Measurements from ENCODE around the gene ITGA3.
A peak's percentile ranks its signal among the peaks of the same experiment; 100 is the strongest.

Gene ITGA3

DNA sequence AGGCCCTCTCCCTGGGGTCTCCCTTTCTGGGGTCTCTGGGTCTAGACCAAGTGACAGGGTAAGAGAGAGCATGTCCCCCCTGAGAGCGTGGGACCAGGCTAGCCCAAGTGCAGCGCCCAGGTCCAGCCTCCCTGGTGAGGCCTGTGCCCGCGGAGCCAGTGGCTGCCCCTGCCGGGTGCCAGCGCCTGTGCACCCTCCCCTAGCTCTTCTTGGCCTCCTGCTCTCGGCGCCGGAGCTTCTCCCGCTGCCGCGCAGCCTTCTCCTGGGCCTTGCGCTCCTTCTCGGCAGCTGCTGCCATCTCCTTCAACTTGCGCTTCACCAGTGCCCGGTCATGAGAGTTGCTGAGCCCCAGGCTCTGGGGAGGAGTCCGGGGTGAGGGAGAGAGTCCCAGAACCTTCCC, 56.8 kb downstream of the ITGA3 start:
- DNase-seq, result no peak

DNA sequence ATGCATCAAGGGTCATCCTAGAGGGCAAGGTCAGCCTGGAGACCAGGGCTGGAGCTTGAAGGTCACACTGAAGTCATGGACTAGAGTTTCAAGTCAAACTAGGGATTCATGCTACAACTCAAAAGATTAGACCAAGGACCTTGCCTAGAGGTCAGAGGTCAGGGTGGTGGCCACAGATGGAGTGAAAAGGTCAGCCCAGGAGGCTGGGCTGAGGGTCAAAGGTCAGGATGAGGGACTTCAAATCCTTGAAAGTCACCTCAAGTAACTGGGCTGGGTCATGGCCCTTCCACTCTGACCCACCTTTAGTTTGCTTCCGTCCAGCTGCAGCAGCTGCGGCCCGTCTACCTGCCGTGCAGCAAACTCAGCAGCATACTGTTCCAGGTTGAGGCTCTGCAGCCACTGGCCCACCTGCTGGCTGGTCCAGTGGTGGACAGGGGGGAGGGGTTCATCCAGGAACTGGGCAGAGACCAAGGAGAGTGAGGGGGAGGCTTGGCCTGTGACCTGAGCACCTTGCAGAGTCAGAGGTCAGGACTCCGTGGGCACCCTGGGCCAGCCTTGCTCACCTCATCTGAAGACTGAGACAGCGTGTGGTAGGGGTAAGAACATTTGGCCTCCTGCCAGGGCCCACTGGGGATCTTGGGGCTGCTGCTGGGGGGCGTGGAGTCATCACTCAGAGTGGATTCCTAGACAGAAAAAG, 57.9 kb downstream of the ITGA3 start:
- no peak for DNase-seq

DNA sequence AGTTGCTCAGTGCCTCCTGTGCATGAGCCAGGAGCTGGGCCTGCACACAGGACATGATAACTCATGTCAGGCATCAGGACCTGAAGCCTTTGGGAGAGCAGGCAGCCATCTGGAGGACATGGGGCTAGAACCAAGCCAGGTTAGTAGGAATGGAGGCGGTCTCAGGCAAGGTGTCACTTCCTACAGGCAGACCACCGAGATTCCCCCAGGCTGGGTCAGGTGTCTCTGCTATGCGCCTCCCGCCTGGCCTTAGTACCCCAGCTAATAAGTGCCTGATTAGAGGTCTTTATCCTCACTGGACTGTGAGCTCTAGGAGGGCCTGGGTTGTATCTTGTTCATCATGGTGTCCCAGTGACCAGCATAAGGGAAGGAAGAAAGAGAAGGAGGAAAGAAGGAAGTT, 58.5 kb downstream of the ITGA3 start:
- DNase-seq, result no peak

DNA sequence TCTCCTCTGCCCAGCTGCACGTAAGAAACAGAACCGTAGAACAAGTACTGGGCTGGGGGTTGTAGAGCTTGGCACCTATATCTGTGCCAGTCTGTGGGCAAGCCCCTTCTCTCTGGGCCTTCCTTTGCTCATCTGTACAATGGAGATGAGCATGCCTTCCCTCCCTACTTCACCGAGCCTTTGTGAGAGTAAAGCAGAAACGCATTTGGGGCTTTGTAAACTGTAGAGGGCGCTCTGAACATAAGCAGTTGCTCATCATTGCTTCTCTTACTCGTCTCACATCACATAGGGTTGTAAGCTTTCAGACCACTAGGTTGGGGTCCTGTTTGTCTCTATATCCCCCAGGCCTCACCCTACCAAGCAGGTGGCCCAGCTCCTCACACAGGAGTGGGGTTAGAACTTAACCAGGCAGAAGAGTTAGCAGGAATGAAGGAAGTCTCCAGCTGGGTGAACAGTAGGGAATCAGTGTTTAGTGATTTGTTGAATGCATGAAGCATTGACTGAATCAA, 59.0 kb downstream of the ITGA3 start:
- DNase-seq, result peak; percentile 13

DNA sequence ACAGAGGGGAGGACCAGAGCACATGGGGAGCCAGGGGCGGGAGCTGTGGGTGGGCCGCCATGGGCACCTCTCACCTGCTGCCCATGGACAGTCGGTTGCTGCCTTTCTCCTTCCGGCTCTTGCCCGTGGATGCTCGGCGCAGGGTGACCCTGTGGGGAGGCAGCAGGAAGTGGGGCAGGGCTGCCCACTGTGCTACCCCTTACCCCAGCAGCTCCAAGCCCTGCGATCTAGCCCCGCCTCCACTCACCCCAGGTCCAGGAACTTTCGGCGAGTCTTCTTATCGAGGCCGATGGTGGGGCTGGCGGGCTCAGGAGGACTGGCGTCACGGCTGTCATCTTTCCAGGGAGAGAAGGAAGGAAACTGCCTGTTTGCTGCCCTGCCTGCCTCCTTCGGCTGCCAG, 59.8 kb downstream of the ITGA3 start:
- no peak for DNase-seq

DNA sequence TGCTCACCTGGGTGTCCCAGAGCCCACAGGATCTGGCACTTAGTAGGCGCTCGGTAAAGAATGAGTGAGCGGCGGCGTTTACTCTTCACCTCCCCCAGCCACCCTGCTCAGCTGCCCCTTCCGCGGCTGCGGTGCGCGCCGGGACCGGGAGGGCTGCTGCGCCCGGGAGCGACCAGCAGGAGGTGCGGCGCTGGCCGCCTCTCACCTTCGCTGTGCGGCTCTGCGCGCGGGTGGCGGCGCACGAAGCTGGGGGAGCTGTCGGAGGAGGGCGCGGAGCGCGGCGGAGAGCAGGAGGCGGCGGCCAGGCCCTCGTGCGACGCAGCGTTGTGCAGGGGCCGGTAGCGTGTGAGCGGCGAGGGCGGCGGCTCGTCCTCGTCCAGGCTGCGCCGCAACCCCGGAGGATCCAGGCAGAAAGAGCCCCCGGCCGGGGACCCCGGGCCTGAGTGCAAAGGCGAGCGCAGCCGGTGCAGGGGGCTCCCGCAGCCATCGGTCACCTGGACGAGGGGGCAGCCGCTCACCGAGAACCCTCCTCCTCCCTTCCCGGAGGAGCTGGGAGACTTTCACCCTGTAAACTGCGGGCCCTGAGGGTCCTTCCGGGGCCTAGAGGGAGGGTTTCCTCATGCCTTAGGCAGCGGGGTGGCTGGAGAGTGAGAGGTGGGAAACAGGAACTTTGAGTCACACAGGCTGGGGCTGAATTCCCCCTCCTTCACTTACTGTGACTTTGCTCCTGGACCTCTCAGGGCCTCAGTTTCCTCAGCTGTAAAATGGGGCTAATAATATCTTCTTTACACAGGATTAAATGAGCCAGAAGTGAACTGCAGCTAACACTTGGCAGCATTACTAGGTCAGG, 61.5 kb downstream of the ITGA3 start:
- no peak for DNase-seq

DNA sequence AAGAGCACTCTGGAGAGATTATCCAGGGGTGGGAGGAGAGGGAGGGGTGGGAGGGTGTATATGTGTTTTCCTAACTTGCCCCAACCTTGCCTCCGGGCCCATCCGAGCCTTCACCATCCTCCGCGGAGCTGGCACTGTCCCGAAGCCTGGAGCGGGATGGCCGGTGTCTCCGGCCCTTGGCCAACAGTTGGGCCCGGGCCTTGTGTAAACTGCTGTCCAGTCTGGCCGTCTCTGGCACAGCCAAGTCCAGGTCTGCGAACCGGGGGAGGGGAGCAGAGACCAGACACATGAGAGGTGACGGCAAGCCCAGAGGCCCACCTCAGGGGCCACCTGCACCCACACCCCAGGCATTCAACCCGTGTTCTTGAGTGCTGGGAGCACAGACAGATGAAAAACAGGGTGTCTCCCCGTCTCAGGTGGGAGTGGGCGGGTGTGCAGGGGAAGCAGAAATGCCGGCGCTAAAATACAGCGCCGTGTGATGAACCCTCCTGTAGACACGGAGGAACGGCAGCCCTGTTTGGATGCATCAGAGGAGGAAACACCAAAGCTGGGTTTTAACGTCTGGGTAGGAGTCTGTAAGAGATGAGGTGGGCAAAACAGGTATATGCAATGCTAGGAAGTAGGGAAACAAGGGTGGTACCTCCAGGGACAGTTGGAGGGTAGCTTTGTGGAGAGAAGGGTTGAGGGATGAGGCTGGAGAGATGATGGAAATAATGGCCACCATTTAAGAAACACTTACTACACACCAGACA, 62.3 kb downstream of the ITGA3 start:
- no peak for DNase-seq

DNA sequence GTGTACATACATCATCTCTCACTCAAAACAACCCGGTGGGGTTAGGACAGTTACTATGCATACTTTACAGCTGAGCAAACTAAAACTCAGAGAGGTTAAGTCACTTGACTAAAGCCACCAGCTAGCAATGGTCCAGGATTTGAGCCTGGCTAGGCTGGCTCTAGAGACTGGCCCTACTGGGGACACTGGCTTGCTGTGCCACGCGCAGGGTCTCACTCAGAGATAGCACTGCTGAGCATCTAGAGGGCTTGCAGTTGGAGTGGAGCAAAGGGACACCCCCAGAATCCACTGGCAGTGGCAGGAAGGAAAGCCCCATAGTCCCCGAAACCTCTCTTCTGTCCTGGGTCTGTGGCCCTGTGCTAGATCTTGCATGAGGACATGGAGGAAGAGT, 62.9 kb downstream of the ITGA3 start:
- DNase-seq, result no peak

DNA sequence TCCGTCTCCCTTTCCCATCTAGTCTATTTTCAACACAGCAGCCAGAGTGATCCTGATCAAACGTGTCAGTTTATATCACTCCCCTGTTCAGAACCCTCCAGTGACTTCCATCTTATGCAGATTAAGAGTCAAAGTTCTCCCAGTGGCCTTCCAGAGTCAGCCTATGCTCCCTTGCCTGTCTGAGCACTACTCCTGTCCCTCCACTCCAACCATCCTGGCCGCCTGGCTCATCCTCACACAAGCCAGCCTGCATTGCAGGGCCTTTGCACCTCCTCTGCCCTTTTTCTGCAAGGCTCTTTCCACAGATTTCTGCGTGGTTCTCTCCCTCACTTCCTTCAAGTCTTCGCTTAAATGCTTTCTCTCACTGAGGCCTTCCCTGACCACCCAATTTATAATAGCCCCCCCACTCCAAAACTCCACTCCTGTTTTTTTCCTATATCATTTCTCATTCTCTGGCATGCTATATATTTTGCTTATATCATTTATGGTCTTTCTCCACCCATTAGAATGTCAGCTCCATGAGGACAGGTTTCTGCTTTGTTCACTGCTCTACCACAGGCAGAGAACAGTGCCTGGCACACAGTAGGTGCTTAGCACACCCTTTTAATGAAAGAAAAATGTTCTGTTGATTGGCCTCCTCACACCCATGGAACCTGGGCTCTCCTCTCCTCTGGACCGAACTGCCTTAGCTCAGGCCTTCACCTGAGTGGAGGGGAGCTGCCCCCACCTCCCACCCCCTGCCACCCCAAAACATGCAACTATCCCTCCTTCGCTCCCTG, 64.8 kb downstream of the ITGA3 start:
- DNase-seq, result no peak

DNA sequence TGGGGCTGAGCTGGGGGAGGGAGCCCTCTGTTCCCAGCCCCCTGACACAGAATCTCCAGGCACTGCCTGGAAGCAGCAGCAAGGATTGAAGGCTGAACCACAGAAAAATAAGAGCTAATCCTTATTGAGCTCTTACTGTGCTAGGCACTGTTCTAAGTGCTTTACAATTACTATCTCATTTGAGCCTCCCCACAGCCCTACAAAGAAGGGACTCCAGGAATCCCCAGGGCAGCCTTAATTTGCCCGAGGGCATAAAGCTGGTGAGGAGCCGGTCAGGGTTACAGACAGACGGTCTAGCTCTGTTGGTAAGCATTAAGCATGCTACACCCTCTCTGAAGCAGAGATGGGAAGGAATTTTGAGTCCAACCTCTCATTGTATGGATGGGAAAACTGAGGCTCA, 67.0 kb downstream of the ITGA3 start:
- DNase-seq, result no peak

DNA sequence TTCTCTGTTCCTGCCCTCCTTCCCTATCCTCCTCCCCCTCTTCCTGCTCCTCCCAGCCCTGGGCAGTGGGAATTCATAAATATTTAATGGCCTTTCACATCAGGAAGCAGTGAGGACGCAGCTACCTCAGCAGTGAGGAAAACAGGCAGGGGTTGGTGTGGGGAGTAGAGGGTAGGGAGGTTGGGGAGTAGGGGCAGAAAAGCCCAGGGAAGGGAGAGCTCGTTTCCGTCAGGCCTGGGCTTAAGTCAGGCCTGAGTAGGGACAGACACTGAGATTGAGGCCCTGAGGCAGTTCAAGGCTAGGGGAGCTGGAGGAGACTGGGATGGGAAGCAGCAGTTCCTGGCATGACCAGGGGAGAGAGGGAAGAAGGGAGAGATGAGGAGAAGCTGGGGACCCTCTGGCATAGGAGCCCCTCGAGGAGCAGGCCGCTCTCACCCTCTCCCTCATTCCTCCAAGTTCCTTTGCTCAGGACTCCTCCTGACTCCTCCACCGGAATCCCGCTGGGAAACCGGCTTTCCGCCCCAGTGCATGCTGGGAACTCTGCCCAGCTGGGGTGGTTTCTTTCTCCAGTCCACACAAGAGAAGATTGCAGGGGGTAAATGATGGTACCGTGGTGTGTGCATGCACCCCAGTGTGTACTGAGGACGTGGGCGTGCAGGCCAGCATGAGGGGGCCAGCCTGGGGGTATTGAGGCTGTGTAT, 67.9 kb downstream of the ITGA3 start:
- no peak for DNase-seq

DNA sequence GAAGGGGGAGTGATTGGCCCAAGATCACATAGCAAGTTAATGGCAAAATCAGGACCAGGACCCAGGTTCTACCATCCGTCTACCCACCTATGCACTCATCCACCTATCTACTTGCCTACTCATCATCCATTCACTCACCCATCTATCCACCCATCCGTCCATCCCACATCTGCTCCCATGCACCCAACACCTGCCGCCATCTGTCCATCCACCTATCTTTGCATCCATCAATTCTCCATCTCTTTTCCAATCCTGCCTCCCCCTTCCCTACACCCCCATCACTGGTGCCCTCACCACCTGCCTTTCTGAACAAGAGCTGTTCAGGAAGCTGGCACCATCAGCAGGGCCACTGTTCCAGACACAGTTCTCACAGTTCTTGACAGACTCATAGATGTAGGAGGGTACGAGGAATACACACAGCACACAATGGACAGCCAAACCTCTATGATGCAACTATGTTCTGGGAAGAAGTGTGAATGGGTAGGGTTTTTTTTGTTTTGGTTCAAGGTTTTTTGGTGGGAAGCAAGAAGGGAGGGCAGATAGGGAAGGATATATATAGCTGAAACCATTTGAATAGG, 69.6 kb downstream of the ITGA3 start:
- DNase-seq, result no peak

DNA sequence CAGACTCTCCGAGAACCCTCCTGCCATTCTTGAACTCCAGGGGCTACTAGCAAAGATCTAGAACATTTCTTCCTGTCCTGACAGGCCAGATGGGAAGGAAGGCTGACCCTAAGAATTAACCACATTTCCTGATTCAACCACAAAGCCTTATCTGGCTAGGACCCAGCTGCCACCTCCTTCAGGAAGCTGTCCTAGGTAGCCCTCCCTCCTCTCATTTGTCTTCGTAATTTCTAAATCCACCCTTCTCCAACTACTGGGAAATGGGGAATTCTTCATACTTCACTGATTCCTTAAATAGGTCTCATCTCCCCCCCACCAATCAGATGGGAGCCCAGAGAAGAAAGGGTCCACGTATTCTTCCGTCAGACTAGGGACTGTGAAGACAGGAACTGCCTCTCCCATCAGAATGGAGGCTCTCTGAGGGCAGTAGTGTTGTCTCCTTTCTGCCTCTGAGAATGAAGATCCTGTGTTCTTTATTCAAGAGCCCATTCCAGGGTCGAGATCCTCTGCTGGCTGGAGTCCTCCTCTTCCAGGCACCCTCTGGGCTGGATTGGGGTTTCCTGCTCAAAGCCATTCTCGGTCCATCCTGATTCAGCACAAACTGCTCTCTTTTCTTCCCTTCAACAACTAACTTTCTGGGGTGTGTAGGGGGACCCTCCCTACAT, 71.9 kb downstream of the ITGA3 start:
- DNase-seq, result peak; percentile 54

DNA sequence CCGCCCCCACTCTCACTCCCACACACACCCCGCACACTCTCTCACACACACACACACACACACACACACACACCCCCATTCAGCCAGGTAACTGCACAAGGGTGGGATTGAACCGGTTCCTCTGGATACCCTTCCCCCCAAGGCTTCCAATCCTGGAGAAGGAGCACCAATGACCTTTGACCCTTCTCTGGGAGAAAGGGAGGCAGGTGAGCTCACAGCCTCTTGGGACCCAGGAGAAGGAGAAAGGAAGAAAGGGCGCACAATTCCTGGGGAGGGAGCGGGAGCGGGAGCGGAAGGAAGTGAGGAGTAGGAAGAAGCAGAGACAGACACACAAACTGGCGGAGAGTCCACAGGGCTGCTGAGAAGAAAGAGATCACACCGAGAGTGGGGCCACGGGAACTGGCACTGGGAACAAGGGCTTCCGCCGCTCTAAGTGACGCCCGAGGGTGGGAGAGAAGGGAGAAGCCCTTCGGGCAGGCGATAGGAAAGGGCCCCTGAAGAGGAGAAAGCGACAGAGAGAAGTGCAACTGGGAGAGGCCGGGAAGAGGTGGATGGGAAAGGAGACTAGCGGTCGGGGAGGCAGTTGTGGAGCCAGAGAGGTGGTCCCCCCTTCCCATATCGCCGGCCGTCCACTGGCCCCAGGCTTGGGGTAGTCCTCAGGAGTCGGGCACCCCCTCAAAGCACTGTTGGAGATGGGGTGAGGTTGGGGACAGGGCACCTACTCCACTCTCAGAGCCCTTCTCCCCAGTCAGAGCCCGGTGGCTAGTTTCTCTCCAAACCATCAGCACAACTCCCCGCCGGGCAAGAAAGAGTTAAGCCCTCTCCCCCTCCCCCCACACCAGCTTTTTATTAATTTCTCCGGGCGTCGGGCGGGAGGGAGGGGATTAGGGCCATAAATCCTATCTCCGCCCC, 72.8 kb downstream of the ITGA3 start:
- no peak for DNase-seq

DNA sequence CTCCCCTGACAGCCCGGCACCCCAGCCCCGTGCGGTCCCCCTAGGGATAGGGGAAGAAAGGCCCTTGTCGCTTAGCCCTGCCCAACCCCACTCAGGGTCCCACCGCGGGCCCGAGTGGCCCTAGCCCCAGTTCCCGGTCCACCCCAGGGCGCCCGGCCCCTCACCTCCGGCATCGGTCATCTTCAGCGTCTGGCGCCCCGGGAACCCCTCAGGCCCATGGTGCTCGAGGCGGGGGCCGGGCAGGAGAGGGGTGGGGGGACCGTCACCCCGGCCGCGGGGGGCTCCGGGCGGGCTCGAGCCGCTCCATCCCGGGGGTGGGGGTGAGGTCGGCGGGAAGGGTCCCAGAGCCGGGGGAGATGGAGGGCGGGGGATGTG, 73.4 kb downstream of the ITGA3 start:
- no peak for DNase-seq

DNA sequence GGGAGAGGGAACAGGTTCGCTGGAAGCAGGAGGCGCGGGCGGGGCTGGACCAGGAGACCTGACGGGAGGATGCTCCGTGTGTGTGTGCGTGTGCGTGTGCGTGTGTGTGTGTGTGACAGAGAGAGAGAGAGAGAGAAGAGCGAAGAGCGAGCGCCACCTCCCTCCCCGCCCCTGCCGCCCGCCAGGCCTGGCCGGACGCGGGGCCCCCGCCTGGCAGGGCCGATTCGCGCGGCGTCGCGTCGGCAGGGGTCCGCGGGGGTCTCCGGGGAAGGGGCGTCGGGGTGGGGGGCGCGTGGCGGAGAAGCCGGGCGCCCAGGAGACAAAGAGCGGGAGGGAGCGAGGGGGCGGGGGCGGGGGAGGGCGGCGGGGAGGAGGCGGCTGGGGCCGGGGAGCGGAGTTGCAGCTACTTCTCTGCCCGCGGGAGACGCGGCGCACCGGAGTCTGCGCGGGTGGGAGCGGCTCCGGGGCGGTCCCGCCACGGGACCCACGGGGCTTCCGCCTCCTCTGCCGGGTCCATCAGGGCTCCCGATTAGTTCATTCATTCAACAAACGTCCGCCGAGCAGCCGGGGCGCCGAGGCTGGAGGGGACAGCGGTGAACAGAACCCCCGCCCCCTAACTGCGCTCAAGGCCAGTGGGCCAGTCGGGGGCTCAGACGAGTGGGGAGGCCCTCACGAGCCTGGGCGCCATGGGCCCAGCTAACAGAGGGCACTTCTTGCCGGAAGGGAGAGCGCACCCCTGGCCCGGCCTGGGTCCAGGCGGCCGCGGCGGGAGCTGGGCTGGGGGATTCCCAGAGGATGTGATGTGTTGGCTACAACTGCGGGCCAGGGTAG, 74.0 kb downstream of the ITGA3 start, which contains the start of gene SAMD14:
Gene SAMD14 (minus strand): TSS at position 433 of the 831 bp plus-strand sequence. CDS start 5,201 bp downstream, outside the sequence.
- no peak for DNase-seq

DNA sequence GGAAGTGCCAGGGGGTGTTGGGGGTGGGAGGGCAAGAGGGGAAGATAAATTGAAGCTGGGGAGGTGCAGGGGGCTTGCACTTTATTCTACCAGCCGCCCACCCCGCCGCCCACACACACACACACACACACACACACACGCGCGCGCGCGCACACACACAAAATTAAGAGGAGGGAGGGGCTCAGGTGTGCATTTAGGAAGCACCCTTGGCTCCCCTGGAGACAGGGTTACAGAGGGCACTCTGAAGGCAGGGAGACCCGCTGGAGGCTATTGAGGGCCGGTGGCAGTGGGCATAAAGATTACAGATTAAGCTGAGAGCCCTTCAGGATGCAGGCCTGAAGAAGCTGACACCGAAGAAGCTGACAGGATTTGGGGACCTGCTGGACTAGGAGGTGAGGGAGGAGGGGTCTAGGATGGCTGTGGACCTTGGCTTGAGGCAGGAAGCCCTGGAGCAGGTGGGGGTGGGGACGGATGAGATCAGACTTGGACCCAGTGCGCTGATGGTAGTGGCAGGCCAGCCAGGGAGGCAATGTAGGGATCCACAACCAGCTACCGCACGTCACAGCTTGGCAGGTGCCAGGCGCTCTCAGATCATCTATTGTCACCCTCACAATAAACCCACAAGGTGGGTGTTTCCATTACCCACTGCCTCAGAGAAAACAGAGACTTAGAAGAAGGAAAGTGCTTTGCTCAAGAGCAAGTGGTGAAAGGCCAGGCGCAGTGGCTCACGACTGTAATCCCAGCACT, 74.8 kb downstream of the ITGA3 start:
- DNase-seq, result no peak

DNA sequence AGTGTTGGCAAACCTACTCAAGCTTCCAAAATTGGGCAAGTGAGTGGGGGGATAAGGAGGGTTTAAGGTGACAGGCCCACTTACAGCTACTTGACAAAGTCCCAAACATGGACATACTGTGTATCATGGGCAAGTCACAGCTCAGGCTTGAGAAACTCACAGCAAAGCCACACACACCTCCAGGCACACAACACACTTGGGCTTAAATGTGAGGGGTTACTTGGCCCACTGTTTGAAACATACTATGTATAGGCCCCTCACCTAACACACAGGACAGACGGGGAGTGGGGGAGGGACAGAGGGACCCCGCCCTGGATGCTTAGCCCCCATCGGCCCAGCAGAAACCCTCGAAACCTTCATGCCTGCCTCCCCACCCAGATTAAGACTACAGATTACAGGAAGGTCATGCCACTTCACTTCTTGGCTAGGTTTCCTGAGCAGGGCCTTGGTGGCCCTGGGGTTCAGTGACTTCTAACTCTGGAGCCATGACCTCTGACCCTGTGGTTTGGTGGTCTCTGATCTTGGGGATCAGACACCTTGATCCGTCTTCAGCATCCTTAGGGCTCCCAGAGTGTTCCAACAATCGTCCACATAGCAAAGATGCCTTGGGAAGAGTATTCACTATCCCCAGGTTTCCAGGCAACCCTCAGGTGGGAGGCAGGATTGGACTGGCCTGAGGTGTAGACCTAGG, 76.3 kb downstream of the ITGA3 start:
- DNase-seq, result no peak

All from GF-D8 (cell line).